AG09309 (cell line): ENCODE results near the gene ZBED5.
"Not testable (repeated sequence)": the region's sequence is repeated elsewhere in the genome, so short reads cannot be mapped to it uniquely, and the experiment has no call there.

Source experiments
- DNase-seq: peaks from one replicate; pipeline ENCODE4 v3.0.0-alpha.2; 2010; ENCODE audit warnings: low read depth
- H3K4me3 ChIP-seq: 2 replicates; pipeline ENCODE4 v1.5.1; 2011; ENCODE audit warnings: mild to moderate bottlenecking, low read depth, low read length, moderate library complexity; ENCODE audit not compliant: control insufficient read depth
- CTCF ChIP-seq: IDR thresholded peaks from 2 replicates; pipeline ENCODE4 v1.5.1; 2011; ENCODE audit warnings: mild to moderate bottlenecking, low read depth, low read length, inconsistent platforms; ENCODE audit not compliant: insufficient read depth, control insufficient read depth; ENCODE audit errors: missing control alignments

ZBED5 gene

DNA sequence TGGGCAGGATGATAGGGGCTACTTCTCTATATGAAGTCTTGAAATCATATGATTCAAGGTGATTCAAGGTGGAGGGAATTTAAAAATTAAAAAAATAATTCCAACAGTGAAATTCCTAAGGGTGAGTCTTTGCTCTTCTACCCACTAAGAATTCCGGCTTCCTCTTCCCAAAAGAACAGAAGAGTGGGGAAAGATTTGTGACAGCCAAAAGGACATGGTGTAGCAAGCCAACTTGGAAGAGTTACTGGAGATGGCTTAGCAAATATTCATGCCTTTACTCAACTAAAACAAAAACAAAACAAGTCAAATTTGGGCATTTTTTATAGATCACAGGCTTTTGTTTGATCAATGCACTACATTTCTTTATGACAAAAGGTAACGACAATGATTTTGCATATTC, 12.3 kb downstream of the ZBED5 start:
- no peak overlapping the region for H3K4me3 ChIP-seq
- no peak for DNase-seq
- no peak for TF ChIP-seq CTCF

DNA sequence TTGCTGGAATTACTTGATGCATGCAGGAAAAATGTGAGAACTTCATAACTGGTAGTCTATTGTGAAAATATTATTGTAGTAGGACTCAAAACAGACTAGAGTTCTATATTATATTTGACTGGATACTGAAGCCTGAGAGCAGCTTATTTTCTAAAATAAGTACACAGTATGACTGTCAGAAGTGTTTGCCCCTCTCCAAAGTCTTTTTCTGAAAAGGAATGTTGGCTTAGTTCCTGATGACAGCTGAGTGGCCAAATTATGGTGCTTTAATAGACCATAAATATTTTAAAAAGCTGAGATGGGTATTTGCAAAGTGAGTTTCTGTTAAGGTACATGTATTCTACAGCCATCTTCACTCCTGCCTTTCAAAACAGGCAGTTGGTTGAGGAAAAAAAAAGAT, 13.1 kb downstream of the ZBED5 start:
- DNase-seq, result no peak
- no peak overlapping the region for H3K4me3 ChIP-seq
- TF ChIP-seq CTCF, result no peak

DNA sequence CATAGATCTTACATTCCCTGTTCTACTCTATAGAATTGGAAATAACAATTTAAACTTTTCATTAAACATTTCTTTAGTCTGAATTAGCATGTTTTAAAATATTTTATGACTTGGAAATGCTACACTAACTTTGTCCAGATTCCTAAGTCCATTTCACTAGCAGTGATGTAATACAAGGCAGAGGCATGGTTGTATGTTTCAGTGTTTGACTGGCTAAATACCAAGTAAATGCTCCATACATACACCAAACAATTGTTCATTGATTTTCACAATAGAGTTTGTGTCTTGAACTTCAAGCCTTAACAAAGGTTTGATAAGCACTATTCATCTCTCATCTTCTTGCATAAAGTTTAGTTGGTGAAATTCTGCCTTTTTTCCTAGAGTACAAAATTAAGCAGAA, 13.5 kb downstream of the ZBED5 start:
- DNase-seq, result no peak
- no peak overlapping the region for H3K4me3 ChIP-seq
- TF ChIP-seq CTCF, result no peak

DNA sequence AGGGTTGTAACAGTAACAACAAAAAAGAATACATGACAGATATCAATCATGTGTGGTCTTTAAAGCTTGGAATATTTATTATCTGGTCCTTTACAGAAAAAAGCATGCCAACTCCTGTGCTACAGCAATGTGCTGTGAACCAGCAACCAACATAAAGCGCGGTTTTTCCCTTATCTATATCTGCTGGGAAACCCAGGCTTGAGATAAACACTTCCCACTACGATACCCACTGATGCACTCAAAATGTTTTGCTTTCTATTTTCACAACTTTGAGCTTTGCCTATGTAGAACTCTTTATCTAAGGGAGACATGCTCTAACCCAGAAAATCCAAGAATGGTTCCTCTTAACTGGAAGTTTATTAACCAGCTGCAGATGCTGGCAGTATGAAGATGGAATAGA, 19.0 kb downstream of the ZBED5 start:
- H3K4me3 ChIP-seq, result no peak overlapping the region
- no peak for TF ChIP-seq CTCF
- no peak for DNase-seq

DNA sequence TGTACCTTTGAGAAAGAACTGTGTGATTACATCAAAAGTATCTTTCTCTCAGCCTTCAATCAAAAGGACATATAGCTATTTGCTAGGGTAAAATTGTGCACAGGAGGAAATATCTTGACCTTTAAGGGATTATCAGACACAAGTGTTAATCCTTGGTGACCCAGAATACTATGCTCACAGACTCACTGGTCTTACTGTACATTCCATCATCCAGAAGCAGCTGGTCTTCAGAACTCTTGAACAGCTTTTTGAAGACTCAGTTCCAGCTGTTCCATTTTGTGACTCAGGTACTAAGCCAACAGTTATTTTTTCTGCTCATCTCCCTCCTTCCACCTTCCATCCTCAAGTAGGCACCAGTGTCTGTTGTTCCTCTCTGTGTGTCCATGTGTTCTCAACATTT, 19.8 kb downstream of the ZBED5 start:
- DNase-seq, result no peak
- TF ChIP-seq CTCF, result no peak
- no peak overlapping the region for H3K4me3 ChIP-seq

DNA sequence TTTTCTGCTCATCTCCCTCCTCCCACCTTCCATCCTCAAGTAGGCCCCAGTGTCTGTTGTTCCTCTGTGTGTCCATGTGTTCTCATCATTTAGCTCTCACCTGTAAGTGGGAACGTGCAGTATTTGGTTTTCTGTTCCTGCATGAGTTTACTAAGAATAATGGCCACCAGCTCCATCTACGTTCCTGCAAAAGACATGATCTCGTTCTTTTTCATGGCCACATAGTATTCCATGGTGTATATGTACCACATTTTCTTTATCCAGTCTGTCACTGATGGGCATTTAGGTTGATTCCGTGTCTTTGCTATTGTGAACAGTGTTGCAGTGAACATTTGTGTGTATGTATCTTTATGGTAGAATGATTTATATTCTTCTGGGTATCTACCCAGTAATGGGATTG, 21.0 kb downstream of the ZBED5 start:
- H3K4me3 ChIP-seq, DNase-seq: not testable (repeated sequence)

DNA sequence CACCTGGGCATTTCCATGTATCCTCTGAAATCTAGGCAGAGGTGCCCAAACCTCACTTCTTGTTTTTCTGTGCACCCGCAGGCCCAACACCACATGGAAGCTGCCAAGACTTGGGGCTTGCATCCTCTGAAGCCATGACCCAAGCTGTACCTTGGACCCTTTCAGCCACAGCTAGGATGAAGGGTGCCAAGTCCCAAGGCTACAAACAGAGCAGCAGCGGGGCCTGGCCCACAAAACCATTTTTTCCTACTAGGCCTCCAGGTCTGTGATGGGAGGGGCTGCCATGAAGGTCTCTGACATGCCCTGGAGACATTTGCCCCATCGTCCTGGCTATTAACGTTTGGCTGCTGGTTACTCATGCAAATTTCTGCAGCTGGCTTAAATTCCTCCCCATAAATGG, 28.7 kb downstream of the ZBED5 start:
- H3K4me3 ChIP-seq, result no peak overlapping the region
- DNase-seq, result no peak
- TF ChIP-seq CTCF, result no peak
